ENCODE measurements around the gene C14orf119. TPM values are rescaled to one million over a fixed set of nuclear protein-coding genes. Genes with fewer than 3 reads are reported as not detected.
A peak's percentile ranks its signal among the peaks of the same experiment; 100 is the strongest.

The C14orf119 gene
- total RNA-seq, 1 donor from 2014 or later, result 40.3 TPM

DNA sequence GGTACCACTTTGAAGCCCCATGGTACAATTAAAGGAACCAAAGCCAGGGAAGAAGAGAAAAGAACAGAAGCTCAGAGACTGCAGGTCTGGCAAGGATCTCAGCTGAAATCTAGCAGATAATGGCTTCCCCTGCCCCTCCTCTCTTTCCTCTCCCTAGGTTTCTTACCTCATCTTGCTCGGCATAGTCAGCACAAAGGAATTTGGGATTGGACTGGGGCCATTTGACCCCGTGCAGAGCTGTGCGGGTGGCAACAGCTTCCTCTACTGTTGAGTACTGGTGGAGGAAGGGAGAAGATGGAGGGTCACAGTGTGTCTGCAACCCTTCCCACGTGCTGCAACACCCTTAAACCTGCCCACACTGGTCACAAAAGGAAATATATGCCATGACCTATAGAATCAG is 33.3 kb upstream of the C14orf119 start:
- TF ChIP-seq, protein P1, sequence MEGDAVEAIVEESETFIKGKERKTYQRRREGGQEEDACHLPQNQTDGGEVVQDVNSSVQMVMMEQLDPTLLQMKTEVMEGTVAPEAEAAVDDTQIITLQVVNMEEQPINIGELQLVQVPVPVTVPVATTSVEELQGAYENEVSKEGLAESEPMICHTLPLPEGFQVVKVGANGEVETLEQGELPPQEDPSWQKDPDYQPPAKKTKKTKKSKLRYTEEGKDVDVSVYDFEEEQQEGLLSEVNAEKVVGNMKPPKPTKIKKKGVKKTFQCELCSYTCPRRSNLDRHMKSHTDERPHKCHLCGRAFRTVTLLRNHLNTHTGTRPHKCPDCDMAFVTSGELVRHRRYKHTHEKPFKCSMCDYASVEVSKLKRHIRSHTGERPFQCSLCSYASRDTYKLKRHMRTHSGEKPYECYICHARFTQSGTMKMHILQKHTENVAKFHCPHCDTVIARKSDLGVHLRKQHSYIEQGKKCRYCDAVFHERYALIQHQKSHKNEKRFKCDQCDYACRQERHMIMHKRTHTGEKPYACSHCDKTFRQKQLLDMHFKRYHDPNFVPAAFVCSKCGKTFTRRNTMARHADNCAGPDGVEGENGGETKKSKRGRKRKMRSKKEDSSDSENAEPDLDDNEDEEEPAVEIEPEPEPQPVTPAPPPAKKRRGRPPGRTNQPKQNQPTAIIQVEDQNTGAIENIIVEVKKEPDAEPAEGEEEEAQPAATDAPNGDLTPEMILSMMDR (IDR thresholded peaks at IDR 0.05; ENCODE audit: partially characterized antibody, unreplicated experiment), result no peak
- peaks cover 15% of the 10 kb centered on the region for H3K27me3 Mint-ChIP-seq (ENCODE audit: unreplicated experiment)
- no peak for DNase-seq
- peaks cover 10% of the 10 kb centered on the region for H3K4me1 Mint-ChIP-seq (ENCODE audit: low read depth, unreplicated experiment)
- H3K36me3 Mint-ChIP-seq (ENCODE audit: unreplicated experiment), result peaks cover 3% of the 10 kb centered on the region
- H3K9me3 Mint-ChIP-seq (ENCODE audit: unreplicated experiment), result peaks cover 5% of the 10 kb centered on the region
- H3K27ac Mint-ChIP-seq (ENCODE audit: unreplicated experiment), result no peak overlapping the region
- no peak overlapping the region for H3K4me3 Mint-ChIP-seq (ENCODE audit: unreplicated experiment)

DNA sequence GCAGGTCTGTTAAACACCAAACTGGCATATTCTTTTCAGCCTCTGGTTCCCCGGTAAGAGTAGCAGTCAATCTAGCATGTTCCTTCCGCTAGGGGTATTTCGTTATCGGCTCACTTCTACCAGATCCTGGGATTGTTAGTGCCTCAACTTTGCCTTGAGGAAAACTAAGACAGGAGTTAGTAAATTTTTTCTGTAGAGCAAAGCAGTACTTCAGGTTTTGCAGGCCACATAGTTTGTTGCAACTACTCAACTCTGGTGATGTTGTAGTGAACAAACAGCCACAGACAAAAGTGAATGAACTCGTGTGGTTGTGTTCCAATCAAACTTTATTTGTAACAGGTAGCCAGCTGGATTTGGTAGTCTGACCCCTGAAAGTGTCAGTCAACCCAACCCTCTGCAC is 31.7 kb upstream of the C14orf119 start:
- DNase-seq, result no peak
- Mint-ChIP-seq H3K4me3 (ENCODE audit: unreplicated experiment) (no peak overlapping the region), H3K27me3 (ENCODE audit: unreplicated experiment) (peaks cover 13% of the 10 kb centered on the region), H3K4me1 (ENCODE audit: low read depth, unreplicated experiment) (peaks cover 15% of the 10 kb centered on the region), H3K36me3 (ENCODE audit: unreplicated experiment) (peaks cover 5% of the 10 kb centered on the region), H3K9me3 (ENCODE audit: unreplicated experiment) (peaks cover 5% of the 10 kb centered on the region), H3K27ac (ENCODE audit: unreplicated experiment) (no peak overlapping the region)
- TF ChIP-seq, protein P1 (IDR thresholded peaks at IDR 0.05; ENCODE audit: partially characterized antibody, unreplicated experiment), result no peak

DNA sequence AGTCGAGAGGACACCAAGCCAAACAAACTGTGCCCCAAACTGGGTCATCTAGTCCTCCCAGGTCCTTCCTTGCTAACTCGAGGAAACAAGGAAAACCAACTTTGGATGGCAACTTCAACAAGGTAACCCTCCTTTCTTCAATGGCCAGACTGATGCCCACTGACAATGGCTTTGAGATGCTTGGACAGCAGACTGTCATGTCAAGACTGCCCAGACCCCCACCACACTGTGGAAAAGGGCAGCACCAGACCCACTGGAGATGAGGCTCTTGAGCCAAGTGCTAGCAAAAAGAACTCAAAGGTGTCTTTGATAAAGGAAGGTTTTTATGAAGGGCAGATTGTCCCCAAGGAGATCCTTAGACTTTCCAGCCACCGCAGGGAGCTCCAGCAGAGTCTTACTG is 28.9 kb upstream of the C14orf119 start:
- DNase-seq, result no peak
- peak overlapping the region; percentile 65 for H3K4me3 Mint-ChIP-seq (ENCODE audit: unreplicated experiment)
- H3K9me3 Mint-ChIP-seq (ENCODE audit: unreplicated experiment), result peaks cover 9% of the 10 kb centered on the region
- peaks cover 10% of the 10 kb centered on the region for H3K27me3 Mint-ChIP-seq (ENCODE audit: unreplicated experiment)
- TF ChIP-seq, protein P1 (IDR thresholded peaks at IDR 0.05; ENCODE audit: partially characterized antibody, unreplicated experiment), result no peak
- H3K27ac Mint-ChIP-seq (ENCODE audit: unreplicated experiment), result no peak overlapping the region
- peaks cover 5% of the 10 kb centered on the region for H3K36me3 Mint-ChIP-seq (ENCODE audit: unreplicated experiment)
- peaks cover 19% of the 10 kb centered on the region for H3K4me1 Mint-ChIP-seq (ENCODE audit: low read depth, unreplicated experiment)

DNA sequence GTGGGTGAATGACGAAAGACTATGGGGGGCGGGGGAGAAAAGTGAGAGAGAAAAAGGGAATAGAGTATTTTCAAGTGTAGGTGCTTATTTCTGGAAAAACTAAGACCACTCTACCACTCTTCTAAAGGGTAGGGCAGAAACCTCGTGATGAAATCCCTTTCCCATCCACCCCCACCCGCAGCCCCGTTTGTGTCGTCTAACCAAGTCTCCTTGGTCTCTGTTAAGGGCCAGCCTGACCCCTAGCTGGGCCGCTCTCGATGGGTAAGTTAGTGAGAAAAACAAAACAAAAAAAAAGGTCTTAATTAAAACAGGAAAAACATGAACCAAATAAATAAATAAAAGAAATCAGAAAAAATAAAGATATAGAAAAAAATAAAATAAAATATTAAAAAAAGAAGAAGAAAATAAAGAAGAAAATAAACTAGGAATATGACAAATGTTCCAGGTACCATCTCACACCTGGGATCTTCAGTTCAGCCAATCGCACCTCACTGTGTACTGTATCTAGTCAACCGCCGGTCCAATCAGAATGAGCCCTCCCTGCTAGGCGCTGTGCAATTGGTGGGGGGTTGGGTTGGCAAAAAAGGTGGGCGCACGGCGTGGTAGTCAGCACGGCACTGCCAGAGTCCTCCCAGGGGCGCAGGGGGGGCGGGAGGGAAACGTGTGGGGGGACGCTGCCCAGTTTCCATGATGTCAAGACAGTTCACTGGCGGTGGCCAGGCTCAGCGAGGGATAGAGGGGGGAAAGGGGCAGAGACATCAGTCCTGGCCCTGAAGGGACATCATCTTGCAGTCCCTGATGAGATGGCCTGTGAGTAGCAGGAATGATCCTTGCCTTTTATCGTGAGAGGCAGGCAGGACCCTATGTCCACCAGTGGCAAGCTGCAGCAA is 28.2 kb upstream of the C14orf119 start:
- Mint-ChIP-seq H3K9me3 (ENCODE audit: unreplicated experiment) (peaks cover 9% of the 10 kb centered on the region), H3K4me3 (ENCODE audit: unreplicated experiment) (peak overlapping the region; percentile 50), H3K27ac (ENCODE audit: unreplicated experiment) (no peak overlapping the region), H3K4me1 (ENCODE audit: low read depth, unreplicated experiment) (peaks cover 26% of the 10 kb centered on the region), H3K36me3 (ENCODE audit: unreplicated experiment) (peaks cover 5% of the 10 kb centered on the region), H3K27me3 (ENCODE audit: unreplicated experiment) (peaks cover 10% of the 10 kb centered on the region)
- DNase-seq, result no peak
- TF ChIP-seq, protein P1 (IDR thresholded peaks at IDR 0.05; ENCODE audit: partially characterized antibody, unreplicated experiment), result no peak
